ENCODE data around the gene CMTR2.
"Not testable (repeated sequence)": the region's sequence is repeated elsewhere in the genome, so short reads cannot be mapped to it uniquely, and the experiment has no call there.

Gene CMTR2, protein sequence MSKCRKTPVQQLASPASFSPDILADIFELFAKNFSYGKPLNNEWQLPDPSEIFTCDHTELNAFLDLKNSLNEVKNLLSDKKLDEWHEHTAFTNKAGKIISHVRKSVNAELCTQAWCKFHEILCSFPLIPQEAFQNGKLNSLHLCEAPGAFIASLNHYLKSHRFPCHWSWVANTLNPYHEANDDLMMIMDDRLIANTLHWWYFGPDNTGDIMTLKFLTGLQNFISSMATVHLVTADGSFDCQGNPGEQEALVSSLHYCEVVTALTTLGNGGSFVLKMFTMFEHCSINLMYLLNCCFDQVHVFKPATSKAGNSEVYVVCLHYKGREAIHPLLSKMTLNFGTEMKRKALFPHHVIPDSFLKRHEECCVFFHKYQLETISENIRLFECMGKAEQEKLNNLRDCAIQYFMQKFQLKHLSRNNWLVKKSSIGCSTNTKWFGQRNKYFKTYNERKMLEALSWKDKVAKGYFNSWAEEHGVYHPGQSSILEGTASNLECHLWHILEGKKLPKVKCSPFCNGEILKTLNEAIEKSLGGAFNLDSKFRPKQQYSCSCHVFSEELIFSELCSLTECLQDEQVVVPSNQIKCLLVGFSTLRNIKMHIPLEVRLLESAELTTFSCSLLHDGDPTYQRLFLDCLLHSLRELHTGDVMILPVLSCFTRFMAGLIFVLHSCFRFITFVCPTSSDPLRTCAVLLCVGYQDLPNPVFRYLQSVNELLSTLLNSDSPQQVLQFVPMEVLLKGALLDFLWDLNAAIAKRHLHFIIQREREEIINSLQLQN

DNA sequence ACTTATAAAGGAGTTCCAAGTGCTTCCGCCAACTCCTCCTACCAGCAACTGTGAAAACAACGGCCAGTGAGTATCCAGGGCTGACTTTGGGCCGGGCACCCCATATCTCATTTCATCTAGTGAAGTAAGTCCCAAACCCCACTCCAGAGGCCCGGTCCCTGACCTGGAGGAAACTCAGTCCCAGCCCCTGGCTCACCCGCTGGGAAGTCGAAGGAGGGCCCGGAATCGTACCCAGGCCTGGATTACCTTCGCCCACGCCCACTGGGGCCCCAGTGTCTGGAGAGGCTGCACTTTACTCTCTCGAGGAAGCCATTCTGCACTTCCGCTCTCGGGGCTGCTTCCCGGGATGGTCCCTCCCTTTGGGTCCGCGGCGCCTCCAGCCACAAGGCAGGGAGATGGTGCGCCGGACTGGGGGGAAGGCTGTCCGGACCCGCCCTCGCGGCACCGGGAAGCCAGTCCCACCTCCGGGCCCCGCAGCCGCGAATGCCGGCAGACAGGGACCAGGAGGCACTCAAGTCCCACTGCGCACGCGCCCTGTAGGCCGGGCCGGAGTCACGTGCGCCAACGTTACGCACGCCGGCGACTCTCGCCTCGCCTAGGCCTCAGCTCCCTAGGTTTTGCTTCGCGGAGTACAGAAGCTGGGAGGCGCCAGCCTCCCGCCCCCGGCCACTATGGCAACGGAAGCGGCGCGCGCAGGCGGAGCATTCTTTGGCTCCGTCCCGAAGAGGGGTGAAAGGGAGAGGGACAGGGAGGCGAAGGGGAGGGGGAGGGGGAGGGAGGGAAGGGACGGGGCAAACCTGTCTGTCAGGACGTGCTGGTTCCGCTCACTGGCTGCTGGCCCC lies at the start of gene CMTR2:
CMTR2 (minus strand) TSS at position 513 of the 842 bp plus-strand sequence. CDS start 3,482 bp downstream, outside the sequence.
- DNase-seq, result peak; percentile 80

DNA sequence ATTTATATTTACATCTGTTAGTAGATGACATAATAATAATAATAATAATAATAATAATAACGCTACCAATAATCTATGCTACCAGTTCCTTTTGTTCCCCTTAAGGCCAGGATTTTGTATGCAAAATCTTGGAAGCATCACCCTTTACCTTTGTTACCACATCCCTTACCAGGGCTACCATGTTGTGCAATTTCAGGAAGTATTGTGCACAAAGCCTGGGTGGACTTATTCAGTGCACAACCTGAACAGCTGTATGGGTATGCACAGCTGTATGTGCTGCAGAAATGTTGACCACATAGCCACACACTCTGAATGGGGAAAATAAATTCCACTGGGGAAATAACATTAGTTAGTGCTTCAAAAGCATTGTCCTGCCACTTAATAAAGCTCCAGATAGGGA lies 49.4 kb upstream of the CMTR2 start:
- DNase-seq, result no peak

DNA sequence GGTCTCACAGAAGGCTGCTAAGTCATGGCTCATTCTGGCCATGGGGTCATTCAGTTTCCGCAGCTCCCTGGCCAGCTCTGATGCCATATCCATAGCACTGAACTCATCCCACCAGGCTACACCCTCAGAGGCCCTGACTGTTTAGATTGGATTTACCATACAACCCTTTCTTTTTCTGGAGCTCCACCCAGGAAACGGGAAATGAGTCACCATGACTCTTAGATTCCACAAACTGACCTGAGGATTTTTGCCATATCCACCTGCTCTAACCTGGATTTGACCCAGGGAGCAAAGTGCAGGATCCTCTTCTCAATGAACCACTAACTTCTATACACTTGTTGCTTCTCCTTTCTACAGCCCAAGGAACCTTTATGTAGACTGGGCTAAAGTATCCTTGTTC lies 49.0 kb upstream of the CMTR2 start:
- DNase-seq, result no peak

DNA sequence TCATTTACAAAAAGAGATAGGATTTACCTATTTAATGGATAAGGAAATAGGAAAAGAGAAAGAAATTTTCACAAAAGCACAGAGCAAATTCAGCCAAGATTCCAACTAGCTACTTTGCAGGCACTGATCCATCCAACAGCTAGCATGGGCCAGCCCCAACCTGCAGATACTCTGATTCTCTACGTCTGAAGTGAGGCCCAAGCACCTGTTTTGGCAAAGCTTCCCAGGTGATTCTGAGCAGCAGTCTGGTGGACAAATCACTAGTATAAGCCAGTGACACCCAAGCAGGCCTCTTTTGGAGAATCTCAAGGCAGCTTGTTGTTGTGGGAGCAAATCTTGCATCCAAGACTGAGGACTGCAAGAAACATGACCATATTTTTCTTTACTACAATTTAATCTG lies 48.4 kb upstream of the CMTR2 start:
- no peak for DNase-seq

DNA sequence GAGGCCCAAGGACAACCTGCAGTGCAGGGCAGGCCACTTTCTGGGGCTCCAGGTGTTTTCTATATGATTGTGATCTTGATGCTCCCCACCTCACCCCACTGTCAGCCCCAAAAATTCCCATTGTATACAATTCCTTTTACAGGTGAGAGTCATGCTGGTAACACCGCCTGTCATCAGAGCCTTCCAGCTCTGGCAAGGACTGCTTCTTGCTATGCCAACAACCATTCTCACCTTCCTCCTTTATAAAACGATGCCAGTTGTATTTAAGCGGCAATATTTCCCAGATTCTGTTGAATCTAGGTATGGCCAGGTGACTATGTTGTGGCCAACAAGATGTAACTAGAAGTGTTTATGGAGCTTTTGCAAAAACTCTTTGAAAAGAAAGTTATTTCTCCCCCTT lies 38.9 kb upstream of the CMTR2 start:
- DNase-seq, result no peak

DNA sequence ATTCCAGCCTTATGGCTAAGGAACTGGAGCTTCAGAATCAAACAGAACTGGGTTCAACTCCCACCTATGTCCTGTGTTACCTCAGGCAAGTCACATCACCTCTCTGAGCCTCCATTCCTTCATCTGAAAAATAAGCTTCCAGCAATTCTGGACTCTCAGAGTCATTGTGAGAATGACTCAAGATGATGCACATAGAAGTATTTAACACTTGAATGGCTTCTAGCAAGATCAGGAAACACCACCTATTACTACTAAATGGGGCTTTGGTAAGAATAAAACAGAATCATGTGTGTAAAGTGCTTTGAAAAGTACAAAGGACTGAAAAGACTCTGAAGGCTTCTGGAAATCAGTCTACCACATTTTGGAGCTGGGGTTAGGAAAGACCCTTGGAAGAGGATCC lies 38.5 kb upstream of the CMTR2 start:
- no peak for DNase-seq

DNA sequence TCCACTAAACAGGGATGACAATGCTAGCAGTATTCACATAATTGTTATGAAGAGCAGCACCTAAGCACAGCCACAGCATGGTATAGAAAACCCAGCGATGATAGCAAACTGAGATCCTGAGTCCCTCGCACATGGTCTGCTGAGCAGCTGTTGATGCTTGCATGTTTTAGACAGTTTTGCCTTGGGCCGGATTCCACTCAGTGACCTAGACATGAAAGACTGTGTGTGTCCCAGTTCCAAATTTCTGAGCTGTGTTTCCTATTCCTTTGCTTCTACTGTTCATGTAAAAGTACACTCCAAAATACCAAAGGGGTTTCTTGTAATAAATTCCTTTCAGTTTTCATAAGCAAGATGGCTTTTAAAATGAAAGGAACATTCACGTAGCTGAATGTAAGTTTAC lies 30.8 kb upstream of the CMTR2 start:
- no peak for DNase-seq

DNA sequence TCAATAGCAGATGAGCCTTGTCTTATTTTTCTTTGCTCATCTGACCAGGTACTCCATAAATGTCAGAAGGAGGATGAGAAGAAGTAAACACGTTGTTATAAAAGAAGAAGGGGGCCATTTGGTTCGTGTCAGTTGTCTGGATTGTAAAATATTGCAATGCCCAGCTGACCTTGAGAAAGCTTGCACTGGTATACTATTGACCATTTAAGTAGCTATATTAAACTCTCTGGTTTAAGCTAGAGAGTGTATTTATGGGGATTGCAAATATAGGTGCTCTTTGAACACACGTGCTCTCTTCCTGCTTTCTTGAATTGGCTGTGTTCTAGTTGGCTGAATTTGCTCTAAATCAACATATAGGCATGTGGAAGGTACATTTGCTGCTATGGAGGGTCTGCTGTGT lies 26.1 kb upstream of the CMTR2 start:
- no peak for DNase-seq

DNA sequence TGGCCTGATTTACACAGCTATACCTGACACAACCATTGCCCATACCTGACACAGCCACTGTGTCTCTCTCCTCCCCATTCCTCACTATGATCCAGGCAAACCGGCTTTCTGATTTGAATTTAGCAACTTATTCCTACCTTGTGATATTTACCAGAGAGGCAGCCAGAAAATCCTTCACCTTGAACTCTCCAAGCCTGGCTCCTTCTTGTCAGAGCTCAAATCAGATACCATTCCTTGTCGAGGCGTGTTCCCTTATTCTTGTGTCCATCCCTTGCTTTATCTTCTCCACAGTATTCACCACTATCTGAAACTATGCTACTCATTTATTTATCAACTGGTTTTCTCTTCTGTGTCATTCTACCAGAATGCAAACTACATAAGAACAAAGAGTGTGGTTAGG lies 24.4 kb upstream of the CMTR2 start:
- DNase-seq, result not testable (repeated sequence)

DNA sequence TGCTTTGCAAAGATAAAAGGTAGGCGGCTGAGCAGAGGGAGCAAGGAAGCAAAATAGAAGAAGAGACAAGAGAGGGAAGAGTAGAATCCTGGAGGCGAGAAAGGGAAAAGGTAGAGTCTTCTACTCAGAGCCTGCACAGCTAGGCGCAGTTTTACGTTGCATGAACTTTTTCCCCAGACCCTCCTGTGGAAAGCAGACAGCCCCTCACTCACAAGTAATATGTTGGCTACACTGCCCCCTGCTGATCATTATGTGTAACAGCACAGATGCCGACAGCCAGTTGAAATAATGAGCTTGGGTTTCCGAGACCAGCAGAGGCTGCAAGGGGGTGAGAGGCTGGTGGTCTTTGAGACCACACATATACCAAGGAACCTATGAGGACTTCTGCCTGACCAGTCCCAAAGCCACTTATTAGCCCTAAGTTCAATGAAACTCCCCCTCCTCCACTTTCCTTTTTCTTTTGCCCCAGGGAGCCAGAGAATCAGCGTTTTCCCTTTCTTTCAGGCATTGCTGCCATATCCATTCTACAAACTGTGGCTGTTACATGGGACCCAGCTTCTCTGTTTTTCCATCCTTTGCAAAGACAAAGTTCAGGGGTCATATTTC lies 22.5 kb upstream of the CMTR2 start:
- no peak for DNase-seq

DNA sequence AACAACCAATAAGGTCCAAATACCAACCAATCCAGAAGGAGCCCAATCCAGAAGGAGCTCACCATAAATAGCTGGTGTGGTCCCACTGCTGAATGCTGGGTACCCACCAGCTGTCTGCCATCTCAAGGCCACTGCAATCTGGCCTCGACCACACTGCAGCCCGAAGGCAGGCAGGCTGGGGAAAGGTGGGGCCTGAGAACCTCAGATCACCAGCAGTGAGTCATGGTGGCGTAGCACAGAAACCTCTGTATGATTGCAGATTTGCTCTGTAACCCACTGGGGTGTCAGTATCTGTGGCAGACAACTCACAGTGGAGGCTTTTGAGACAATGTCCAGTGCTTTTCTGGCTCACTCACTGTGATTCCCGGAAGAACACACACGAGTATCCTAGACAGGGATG lies 14.7 kb upstream of the CMTR2 start:
- DNase-seq, result no peak

DNA sequence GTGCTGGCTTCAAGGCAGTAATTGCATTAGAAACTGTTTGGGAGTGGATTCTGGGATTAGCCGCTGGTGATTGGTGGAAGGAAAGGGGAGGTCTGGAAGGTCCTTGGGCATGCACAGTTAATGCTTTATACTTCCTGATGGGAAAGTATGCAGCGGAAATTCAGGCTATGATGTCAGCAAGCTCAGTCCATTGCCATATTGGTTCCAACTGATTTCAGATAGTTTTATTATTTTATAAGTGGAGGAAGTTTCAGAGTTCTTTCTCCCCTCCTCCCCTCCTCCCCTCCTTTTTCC lies 8.1 kb upstream of the CMTR2 start:
- DNase-seq, result no peak

DNA sequence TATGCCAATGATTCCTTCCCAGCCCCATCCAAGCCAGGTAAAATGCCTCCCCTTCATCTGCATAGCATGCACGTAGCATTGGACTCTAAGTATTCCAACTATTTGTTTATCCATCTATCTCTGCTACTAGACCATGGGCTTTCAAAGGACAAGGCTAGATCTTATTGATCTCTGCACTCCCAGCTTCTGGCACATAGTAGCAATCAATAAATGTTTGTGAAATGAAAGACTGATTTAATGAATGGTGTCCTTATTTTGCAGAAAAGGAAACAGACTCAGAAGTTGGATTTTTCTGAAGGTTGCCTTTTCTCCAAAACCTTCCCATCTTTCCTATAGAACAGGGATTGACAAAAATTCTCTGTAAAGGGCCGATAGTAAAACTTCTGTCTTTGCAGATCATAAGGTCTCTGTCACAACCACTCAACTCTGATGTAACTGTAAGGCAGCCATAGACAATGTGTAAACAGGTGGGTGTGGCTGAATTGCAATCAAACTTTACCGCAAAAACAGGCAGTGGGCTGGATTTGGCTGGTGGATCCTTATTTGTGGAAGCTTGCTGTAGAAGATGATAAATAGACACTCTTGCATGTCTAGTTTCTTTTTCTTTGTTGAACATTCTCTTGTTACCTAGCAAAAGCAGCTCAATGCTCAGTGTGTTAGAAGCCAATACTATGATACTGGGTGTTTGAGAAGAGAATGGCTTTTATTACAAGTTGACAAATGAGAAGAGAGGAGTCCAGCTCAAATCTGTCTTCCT lies 7.6 kb upstream of the CMTR2 start:
- DNase-seq, result no peak

DNA sequence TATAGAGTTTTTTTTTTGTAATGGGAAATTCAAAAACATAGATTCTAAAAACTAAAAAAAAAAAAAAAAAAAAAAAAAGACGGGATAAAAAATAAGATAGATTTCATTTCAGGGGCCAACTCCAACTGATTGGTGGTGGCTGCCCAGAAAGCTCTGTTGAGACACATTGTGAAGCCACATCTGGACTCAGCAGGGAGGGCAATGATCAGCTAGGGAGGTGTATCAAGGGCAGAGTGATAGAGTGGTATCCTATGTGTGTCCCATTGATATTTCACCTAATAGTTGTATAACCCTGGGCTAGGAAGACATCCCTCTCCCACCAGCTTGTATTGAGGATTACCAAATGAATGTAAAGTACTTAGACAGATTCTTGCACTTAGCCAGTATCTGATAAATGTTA lies 6.7 kb upstream of the CMTR2 start:
- no peak for DNase-seq

DNA sequence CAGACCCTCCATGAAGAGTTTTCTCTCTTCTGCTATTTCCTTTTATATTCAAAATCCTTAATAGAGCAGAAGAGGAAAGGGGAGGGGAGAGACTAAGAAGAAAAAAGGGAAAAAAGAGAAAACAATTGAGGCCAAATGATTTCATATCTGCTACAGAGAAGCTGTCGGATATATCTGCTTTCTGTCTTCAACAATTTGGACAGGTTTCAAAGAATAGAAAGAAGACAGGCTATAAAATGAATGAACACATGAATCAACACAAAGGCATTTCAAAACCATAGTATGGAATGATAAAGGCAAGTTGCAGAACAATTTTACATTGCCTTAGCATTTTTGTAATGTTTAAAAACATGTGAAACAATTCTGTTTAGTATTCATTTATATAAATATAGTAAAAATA lies 4.7 kb upstream of the CMTR2 start:
- no peak for DNase-seq

DNA sequence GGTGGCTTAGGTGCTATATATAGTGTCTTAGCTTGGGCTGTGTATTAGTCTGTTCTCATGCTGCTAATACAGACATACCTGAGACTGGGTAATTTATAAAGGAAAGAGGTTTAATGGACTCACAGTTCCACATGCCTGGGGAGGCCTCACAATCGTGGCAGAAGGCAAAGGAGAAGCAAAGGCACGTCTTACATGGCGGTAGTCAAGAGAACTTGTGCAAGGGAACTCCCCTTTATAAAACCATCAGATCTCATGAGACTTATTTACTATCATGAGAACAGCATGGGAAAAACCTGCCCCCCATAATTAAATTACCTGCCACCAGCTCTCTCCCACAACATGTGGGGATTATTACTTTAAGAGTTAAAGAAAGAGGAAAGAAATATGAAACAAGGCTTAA lies 2.9 kb upstream of the CMTR2 start:
- DNase-seq, result not testable (repeated sequence)

DNA sequence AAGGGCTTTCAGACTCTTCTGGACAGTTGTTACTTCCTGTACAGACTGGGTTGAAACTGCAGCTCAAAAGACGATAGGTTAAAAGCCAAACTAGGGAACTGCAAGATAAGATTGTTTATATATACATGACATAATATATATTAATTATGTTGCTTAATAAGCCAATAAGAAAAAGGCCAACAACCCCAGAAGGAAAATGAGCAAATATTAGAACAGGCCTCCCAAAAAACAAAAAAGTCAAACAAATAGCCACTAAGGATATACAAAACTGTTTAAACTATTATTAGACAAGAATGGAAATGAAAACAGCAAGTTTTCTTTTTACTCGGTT lies 495 bp upstream of the CMTR2 start:
- DNase-seq, result no peak

DNA sequence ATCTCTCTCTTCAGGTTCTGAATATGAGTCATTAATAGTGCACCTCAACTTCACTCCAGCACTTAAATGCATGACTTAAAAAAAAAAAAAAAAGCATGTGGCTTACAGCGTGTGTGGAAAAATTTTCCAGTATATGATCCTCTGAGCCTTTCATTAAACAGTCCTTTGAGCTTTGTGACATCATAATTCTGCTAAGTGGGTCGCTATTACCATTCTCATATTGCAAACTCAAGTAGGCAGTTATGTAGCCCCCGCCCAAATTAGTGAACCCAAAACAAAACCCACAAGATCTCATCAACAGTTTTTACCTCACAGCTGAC lies 672 bp downstream of the CMTR2 start:
- no peak for DNase-seq

DNA sequence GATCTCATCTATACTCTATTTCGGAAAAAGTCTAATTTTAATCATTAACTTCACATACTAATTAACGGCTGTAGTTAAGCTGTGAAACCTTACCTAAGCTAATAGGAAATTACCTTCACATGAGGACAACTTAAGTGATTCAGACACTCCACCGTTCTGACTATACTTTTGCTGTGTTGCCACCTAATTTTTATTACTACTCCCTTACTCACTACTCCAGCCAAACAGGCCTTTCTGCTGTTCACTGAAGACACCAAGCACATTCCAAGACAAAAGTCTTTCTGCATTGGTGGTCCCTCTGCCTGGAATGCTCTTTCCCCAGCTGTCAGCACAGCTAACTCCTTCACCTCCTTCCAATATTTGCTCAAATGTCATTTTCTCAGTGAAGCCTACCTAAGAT lies 1.3 kb downstream of the CMTR2 start:
- no peak for DNase-seq

DNA sequence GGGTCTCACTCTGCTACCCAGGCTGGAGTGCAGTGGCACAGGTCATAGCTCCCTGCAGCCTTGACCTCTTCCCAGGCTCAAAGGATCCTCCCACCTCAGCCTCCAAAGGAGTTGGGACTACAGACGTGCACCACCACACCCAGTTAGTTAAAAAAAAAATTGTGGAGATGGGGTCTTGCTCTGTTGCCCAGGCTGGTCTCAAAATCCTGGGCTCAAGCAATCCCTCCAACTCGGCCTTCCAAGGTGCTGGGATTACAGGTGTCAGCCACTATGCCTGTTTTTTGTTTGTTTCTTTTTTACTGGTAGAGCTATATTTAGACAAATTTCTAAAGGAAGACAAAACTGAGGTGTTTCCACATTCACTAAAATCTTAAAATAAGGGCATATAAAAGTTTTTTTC lies 1.7 kb downstream of the CMTR2 start:
- no peak for DNase-seq

DNA sequence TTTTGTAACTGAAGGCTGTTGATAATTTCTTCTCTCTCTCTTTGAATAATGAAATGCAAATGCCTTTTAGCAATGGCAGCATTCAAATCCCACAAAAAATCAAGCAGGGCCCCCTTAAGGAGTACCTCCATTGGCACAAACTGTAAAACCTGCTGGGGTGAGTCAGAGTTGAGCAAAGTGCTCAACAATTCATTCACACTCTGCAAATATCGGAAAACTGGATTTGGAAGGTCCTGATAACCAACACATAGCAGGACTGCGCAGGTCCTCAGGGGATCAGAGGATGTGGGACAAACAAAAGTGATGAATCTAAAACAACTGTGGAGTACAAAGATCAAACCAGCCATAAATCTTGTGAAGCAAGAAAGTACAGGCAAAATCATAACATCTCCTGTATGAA lies 5.6 kb downstream of the CMTR2 start:
- no peak for DNase-seq

DNA sequence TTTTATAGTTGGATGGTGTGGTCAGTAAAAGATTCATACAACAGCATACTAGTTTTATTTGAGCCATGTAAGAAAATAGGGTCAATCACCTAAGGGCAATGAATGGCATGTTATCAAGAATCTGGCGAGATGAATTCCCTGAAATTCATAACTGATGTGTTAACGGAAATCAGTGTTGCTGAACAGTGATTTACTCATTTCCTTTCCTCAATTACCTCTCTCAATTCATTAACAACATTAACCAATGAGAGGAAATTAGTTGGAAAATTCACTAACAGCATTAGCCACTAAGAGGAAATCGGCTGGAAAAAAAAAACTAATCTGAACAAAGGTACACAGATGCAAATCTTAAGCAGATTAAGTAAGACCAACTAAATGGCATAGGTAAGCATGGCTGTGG lies 6.3 kb downstream of the CMTR2 start:
- DNase-seq, result no peak
